Measurements from ENCODE around the gene EIF3F.

DNA sequence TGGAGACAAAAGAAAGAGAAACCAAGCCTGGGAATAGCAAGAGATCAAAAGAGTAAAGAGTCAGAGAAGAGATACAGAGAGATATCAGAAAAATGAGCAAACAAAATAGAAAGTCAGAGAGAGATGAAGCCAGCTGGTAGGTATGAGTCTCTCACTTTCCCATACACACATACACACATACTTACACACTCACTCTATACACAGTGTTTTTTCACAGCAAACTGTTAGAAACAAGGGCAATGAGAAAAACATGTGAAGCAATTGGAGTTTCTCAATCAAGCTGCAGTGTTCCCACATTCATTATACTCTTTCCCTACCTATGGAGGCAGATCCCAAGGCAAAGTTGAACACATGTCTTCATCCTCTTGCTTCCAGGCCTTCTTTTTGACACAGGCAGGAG is 19.3 kb upstream of the EIF3F start:
- TF ChIP-seq, protein P1, sequence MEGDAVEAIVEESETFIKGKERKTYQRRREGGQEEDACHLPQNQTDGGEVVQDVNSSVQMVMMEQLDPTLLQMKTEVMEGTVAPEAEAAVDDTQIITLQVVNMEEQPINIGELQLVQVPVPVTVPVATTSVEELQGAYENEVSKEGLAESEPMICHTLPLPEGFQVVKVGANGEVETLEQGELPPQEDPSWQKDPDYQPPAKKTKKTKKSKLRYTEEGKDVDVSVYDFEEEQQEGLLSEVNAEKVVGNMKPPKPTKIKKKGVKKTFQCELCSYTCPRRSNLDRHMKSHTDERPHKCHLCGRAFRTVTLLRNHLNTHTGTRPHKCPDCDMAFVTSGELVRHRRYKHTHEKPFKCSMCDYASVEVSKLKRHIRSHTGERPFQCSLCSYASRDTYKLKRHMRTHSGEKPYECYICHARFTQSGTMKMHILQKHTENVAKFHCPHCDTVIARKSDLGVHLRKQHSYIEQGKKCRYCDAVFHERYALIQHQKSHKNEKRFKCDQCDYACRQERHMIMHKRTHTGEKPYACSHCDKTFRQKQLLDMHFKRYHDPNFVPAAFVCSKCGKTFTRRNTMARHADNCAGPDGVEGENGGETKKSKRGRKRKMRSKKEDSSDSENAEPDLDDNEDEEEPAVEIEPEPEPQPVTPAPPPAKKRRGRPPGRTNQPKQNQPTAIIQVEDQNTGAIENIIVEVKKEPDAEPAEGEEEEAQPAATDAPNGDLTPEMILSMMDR (IDR thresholded peaks at IDR 0.05; ENCODE audit: poor library complexity) = no peak
- TF ChIP-seq EZH2 (IDR thresholded peaks at IDR 0.05; ENCODE audit: borderline replicate concordance) = no peak

Measured in hepatocyte (in vitro differentiated cells).